Sigmoid colon (tissue), 7 donors: Measurements from ENCODE around the gene SESN1. TPM values are rescaled to one million over a fixed set of nuclear protein-coding genes. Genes with fewer than 3 reads are reported as not detected.

Experiments
- DNase-seq: peaks from one replicate; pipeline ENCODE4 v3.0.0-alpha.2; 2019
- H3K27ac ChIP-seq, 4 donors: fragments of 200-600 bp; sonication (generic); one replicate each; pipeline ENCODE4 v1.5.1; 2016 to 2019; ENCODE audit warnings: mild to moderate bottlenecking in 1 of 4
- H3K27me3 ChIP-seq, 3 donors: fragments of 200-600 bp; sonication (generic); one replicate each; pipeline ENCODE4 v1.5.1; 2019; ENCODE audit warnings: mild to moderate bottlenecking in 1 of 3
- H3K36me3 ChIP-seq, 4 donors: fragments of 200-600 bp; sonication (generic); one replicate each; pipeline ENCODE4 v1.5.1; 2016 to 2019
- H3K4me1 ChIP-seq, 4 donors: fragments of 200-600 bp; sonication (generic); one replicate each; pipeline ENCODE4 v1.5.1; 2017 to 2019
- H3K4me3 ChIP-seq, 4 donors: fragments of 200-600 bp; sonication (generic); one replicate each; pipeline ENCODE4 v1.5.1; 2017 to 2019; ENCODE audit warnings: mild to moderate bottlenecking in 2 of 4, moderate library complexity in 1 of 4
- H3K9me3 ChIP-seq, 4 donors: fragments of 200-600 bp in 3 of 4; sonication (generic) in 3 of 4; one replicate each; pipeline versions ENCODE4 v1.5.1 to v1.6.1; 2013 to 2019
- CTCF ChIP-seq, 4 experiments: fragments of 450-650 bp in 3 of 4; fragments of 200-600 bp in 1 of 4; IDR thresholded peaks; one replicate each; pipeline ENCODE4 v1.5.1; 2016 to 2019; ENCODE audit warnings: antibody characterized with exemption in 4 of 4, mild to moderate bottlenecking in 3 of 4, moderate library complexity in 2 of 4
- EP300 ChIP-seq, 4 donors: sonication (generic); formaldehyde crosslinking; IDR thresholded peaks; one replicate each; pipeline ENCODE4 v1.6.1; 2017; ENCODE audit warnings: antibody characterized with exemption in 4 of 4
- POLR2A ChIP-seq, 2 donors: fragments of 450-650 bp; IDR thresholded peaks; one replicate each; pipeline ENCODE4 v1.6.1; 2016; ENCODE audit warnings: antibody characterized with exemption in 2 of 2, mild to moderate bottlenecking in 2 of 2, moderate library complexity in 2 of 2
- POLR2AphosphoS5 ChIP-seq, 4 donors: sonication (generic); formaldehyde crosslinking; IDR thresholded peaks; one replicate each; pipeline ENCODE4 v1.6.1; 2017; ENCODE audit warnings: antibody characterized with exemption in 4 of 4
- WGBS, 2 donors: extraction: QIAGEN DNeasy Blood & Tissue Kit; methylation state at CpG; one replicate each; pipeline ENCODE4 v1.1.7; 2013; 5-methylcytosine and 5-hydroxymethylcytosine counted together
- intact Hi-C: fragments of 100-400 bp; cut with DNase I; formaldehyde crosslinking; loops from one replicate; pipeline ENCODE4 v1.15.1; 2023
- polyA plus RNA-seq, 3 donors: library from polyadenylated mRNA; stranded (reverse); fragments of 200-250 nt; gene quantifications; one replicate each; pipeline ENCODE4 v1.2.3, GENCODE V29; 2013
- total RNA-seq, 4 donors: library from RNA; depleted of rRNA; stranded (reverse); fragments of >200 nt; gene quantifications; one replicate each; pipeline ENCODE4 v1.1.0, GENCODE V29; 2016
- donor health status: healthy with polysubstance abuse.
- donor health status: Bipolar disorder and iron deficiency.
- donor health status: healthy.

SESN1 gene
- total and polyA plus RNA-seq, 7 donors = 18.3 to 144 (median 63.0) TPM

GRCh38 chr6:108952776-108953486 lies 141.7 kb downstream of the SESN1 start:
- Histone ChIP-seq H3K27me3 (no peaks in the 10 kb centered on the region), H3K4me1 (peaks cover 0 to 38% (median 17%) of the 10 kb centered on the region in 4 donors), H3K27ac (peak overlapping the region; percentile 40 to 70 (median 52)), H3K4me3 (peak overlapping the region in 1 of 4 donors; percentile 21), H3K9me3 (no peaks in the 10 kb centered on the region), H3K36me3 (no peaks in the 10 kb centered on the region)
- peak; percentile 73 for DNase-seq
- intact Hi-C loops = no loop called here
- no peak for TF ChIP-seq CTCF (IDR thresholded peaks at IDR 0.05)
- no peak for TF ChIP-seq EP300 (IDR thresholded peaks at IDR 0.05)
- no peak for TF ChIP-seq POLR2AphosphoS5 (IDR thresholded peaks at IDR 0.05)
- no peak for TF ChIP-seq POLR2A (IDR thresholded peaks at IDR 0.05)
- WGBS, 2 donors = 80 to 86% methylated on average over 27 of the region's 27 CpGs

DNA sequence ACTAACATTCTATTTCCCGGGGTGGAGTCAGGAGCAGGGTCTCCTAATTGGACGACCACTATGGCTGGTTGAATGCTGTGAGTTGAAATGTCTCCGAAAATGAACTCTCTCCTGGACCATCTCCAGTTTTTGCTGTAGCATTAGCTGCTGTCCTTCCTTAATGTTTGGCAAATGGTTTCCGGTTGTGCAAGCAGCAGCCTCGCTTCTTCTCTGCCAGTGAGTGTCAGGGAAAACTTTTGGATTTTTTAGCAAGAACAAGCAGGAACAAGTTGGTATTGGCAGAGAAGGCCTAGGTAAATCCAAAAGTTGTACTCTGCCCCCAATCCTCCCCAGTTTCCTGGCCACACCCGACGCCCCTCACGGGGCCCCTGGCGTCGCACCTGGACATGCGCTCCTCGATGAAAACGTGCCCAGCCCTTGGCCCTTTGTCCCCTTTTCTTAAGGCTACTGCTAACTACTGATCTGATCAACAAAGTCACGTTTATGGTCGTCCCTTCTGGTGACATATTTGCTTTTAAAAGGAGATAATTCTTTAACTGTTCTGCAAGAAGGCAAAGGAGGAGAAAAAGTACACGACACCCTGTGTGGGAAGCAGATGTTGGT lies 143.2 kb downstream of the SESN1 start:
- WGBS, 2 donors = 21 to 71% methylated on average over 16 of the region's 16 CpGs
- TF ChIP-seq POLR2A (IDR thresholded peaks at IDR 0.05) (no peak), EP300 (IDR thresholded peaks at IDR 0.05) (no peak), CTCF (IDR thresholded peaks at IDR 0.05) (no peak), POLR2AphosphoS5 (IDR thresholded peaks at IDR 0.05) (no peak)
- H3K9me3 ChIP-seq = no peaks in the 10 kb centered on the region
- intact Hi-C loops = no loop called here
- no peaks in the 10 kb centered on the region for H3K27me3 ChIP-seq
- no peak overlapping the region for H3K4me3 ChIP-seq
- no peaks in the 10 kb centered on the region for H3K36me3 ChIP-seq
- H3K4me1 ChIP-seq = peaks cover 0 to 53% (median 32%) of the 10 kb centered on the region in 4 donors
- H3K27ac ChIP-seq = peak overlapping the region in 3 of 4 donors; percentile 24 to 25 (median 24)
- no peak for DNase-seq

- intact Hi-C loops = loop anchor here (5.0 kb wide), 1 partner anchor 124 kb away; no protein-coding TSS in a partner anchor
- 57 to 58% methylated on average over 7 of the region's 7 CpGs for WGBS, 2 donors
- TF ChIP-seq CTCF (IDR thresholded peaks at IDR 0.05) (no peak), POLR2AphosphoS5 (IDR thresholded peaks at IDR 0.05) (no peak), EP300 (IDR thresholded peaks at IDR 0.05) (no peak), POLR2A (IDR thresholded peaks at IDR 0.05) (no peak)
These were observed 146.4 kb downstream of the SESN1 start for GRCh38 chr6:108948181-108948661.

GRCh38 chr6:108947114-108947854 lies 147.4 kb downstream of the SESN1 start:
- peak overlapping the region; percentile 83 to 93 (median 86) for H3K27ac ChIP-seq
- intact Hi-C loops = loop anchor here (2.0 to 5.0 kb wide), 2 partner anchors 56 to 125 kb away; no protein-coding TSS in a partner anchor
- no peaks in the 10 kb centered on the region for H3K27me3 ChIP-seq
- no peaks in the 10 kb centered on the region for H3K9me3 ChIP-seq
- no peak for TF ChIP-seq POLR2A (IDR thresholded peaks at IDR 0.05)
- TF ChIP-seq POLR2AphosphoS5 (IDR thresholded peaks at IDR 0.05) = peak in 2 of 4 donors; percentile 30 to 66
- no peak overlapping the region for H3K4me3 ChIP-seq
- H3K4me1 ChIP-seq = peaks cover 0 to 79% (median 61%) of the 10 kb centered on the region in 4 donors
- no peak for DNase-seq
- H3K36me3 ChIP-seq = no peaks in the 10 kb centered on the region
- WGBS, 2 donors = 63 to 73% methylated on average over 5 of the region's 5 CpGs

More at GRCh38 chr6:108948181-108948661, 146.4 kb downstream of the SESN1 start:
- peak overlapping the region; percentile 83 to 93 (median 86) for H3K27ac ChIP-seq
- no peaks in the 10 kb centered on the region for H3K36me3 ChIP-seq
- no peaks in the 10 kb centered on the region for H3K27me3 ChIP-seq
- H3K4me3 ChIP-seq = no peak overlapping the region
- peaks cover 0 to 81% (median 61%) of the 10 kb centered on the region in 4 donors for H3K4me1 ChIP-seq
- no peak for DNase-seq
- no peaks in the 10 kb centered on the region for H3K9me3 ChIP-seq
